ENCODE measurements around the gene TOP2B. TPM values are rescaled to one million over a fixed set of nuclear protein-coding genes. Genes with fewer than 3 reads are reported as not detected.
A peak's percentile ranks its signal among the peaks of the same experiment; 100 is the strongest.

The TOP2B gene
- total RNA-seq, 1 experiment from 2014 or later = 84.7 TPM

GRCh38 chr3:25618028-25618427, 46.7 kb downstream of the TOP2B start:
- DNase-seq (ENCODE audit: low read depth) = no peak

GRCh38 chr3:25611193-25611592, 53.5 kb downstream of the TOP2B start:
- DNase-seq (ENCODE audit: low read depth) = no peak

GRCh38 chr3:25610779-25611178, 53.9 kb downstream of the TOP2B start:
- no peak for DNase-seq (ENCODE audit: low read depth)

- DNase-seq (ENCODE audit: low read depth) = no peak
Observed at GRCh38 chr3:25610167-25610566, 54.5 kb downstream of the TOP2B start.

- DNase-seq (ENCODE audit: low read depth) = peak; percentile 86
Observed at GRCh38 chr3:25604107-25604805, 60.5 kb downstream of the TOP2B start.

- DNase-seq (ENCODE audit: low read depth) = peak; percentile 58
Observed at GRCh38 chr3:25603703-25604102, 61.0 kb downstream of the TOP2B start.

GRCh38 chr3:25597535-25598101, 67.1 kb downstream of the TOP2B start:
- DNase-seq (ENCODE audit: low read depth) = no peak

- DNase-seq (ENCODE audit: low read depth) = peak; percentile 76
Observed at GRCh38 chr3:25594007-25594502, 70.7 kb downstream of the TOP2B start.

GRCh38 chr3:25593001-25593400, 71.7 kb downstream of the TOP2B start:
- DNase-seq (ENCODE audit: low read depth) = no peak

- DNase-seq (ENCODE audit: low read depth) = peak; percentile 73
Observed at GRCh38 chr3:25592510-25592968, 72.2 kb downstream of the TOP2B start.

GRCh38 chr3:25589783-25590258, 74.9 kb downstream of the TOP2B start:
- DNase-seq (ENCODE audit: low read depth) = no peak

- DNase-seq (ENCODE audit: low read depth) = no peak
Observed at GRCh38 chr3:25589104-25589782, 75.5 kb downstream of the TOP2B start.

- DNase-seq (ENCODE audit: low read depth) = no peak
Observed at GRCh38 chr3:25588441-25589103, 76.1 kb downstream of the TOP2B start.

GRCh38 chr3:25587975-25588374, 76.7 kb downstream of the TOP2B start:
- DNase-seq (ENCODE audit: low read depth) = no peak

- peak; percentile 29 for DNase-seq (ENCODE audit: low read depth)
Observed at GRCh38 chr3:25587526-25587925, 77.2 kb downstream of the TOP2B start.

- DNase-seq (ENCODE audit: low read depth) = peak; percentile 24
Observed at GRCh38 chr3:25587094-25587493, 77.6 kb downstream of the TOP2B start.

- DNase-seq (ENCODE audit: low read depth) = no peak
Observed at GRCh38 chr3:25586553-25586952, 78.2 kb downstream of the TOP2B start.

GRCh38 chr3:25586167-25586505, 78.6 kb downstream of the TOP2B start:
- no peak for DNase-seq (ENCODE audit: low read depth)

- DNase-seq (ENCODE audit: low read depth) = no peak
Observed at GRCh38 chr3:25585361-25586166, 79.1 kb downstream of the TOP2B start.

GRCh38 chr3:25584011-25584789, 80.5 kb downstream of the TOP2B start:
- DNase-seq (ENCODE audit: low read depth) = no peak
